ENCODE results near the gene PURB. TPM values are rescaled to one million over a fixed set of nuclear protein-coding genes. Genes with fewer than 3 reads are reported as not detected.
A peak's percentile ranks its signal among the peaks of the same experiment; 100 is the strongest.

PURB gene
- total and polyA plus RNA-seq, 2 experiments from 2014 or later = 3.1 to 27.1 TPM

DNA sequence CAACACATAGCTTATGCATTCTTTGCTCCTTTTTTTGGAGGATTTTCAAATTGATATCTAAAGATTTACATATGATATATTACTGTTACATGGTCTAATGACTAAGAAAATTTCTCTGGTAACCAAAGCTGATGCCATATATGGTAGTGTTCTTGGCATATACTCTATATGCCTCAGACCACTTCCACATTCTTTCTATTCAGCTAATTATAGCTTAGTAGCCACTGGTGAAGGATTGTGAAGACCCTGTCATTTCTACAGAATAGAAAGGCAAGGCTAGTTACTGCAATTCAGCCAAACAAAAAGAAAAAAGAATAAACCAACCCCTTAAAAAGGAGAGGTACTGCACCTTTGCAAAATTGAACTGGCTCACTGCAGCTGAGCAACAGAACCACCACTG, 3.7 kb downstream of the PURB start (continued):
- TF ChIP-seq CREB1 (CRISPR knock-in tag; IDR thresholded peaks at IDR 0.05; ENCODE audit: low read depth) (no peak), CTCF (conservative IDR thresholded peaks at IDR 0.05; ENCODE audit: low read depth in 2 of 2) (no peak), EZH2 (IDR thresholded peaks at IDR 0.05; ENCODE audit: low read depth, unreplicated experiment) (no peak)
- TF ChIP-seq, protein P1, sequence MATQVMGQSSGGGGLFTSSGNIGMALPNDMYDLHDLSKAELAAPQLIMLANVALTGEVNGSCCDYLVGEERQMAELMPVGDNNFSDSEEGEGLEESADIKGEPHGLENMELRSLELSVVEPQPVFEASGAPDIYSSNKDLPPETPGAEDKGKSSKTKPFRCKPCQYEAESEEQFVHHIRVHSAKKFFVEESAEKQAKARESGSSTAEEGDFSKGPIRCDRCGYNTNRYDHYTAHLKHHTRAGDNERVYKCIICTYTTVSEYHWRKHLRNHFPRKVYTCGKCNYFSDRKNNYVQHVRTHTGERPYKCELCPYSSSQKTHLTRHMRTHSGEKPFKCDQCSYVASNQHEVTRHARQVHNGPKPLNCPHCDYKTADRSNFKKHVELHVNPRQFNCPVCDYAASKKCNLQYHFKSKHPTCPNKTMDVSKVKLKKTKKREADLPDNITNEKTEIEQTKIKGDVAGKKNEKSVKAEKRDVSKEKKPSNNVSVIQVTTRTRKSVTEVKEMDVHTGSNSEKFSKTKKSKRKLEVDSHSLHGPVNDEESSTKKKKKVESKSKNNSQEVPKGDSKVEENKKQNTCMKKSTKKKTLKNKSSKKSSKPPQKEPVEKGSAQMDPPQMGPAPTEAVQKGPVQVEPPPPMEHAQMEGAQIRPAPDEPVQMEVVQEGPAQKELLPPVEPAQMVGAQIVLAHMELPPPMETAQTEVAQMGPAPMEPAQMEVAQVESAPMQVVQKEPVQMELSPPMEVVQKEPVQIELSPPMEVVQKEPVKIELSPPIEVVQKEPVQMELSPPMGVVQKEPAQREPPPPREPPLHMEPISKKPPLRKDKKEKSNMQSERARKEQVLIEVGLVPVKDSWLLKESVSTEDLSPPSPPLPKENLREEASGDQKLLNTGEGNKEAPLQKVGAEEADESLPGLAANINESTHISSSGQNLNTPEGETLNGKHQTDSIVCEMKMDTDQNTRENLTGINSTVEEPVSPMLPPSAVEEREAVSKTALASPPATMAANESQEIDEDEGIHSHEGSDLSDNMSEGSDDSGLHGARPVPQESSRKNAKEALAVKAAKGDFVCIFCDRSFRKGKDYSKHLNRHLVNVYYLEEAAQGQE (IDR thresholded peaks at IDR 0.05; ENCODE audit: unreplicated experiment) = no peak

DNA sequence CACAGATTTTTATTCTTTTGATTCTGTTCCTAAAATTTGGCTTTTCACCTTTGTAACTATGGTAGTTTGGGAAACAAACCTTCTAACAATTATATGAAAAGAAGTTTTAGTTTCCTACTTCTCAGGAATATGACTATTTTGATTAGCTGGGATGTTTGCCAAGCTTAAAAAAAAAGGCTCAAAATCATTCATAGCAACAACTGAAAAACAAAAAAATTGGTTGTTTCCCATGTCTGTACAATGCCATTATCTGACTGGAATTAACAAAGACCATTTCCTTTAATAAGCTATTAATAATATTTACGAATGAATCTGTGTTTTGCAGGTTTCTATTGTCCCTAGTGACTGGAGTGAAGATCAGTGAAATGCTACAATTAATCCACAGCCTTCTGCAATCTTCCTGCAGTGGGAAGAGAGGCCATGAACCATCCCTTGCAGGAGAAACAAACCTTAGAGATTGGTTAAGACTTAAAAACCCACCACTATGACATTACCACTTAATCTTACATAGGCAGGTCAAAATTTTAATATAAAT, 4.2 kb downstream of the PURB start:
- H2AFZ ChIP-seq = no peak overlapping the region
- H3K4me3 ChIP-seq = peak overlapping the region; percentile 98
- no peaks in the 10 kb centered on the region for H3K27me3 ChIP-seq (ENCODE audit: insufficient read depth)
- 0 out of 2 replicates have a peak overlapping the region, but pooled peaks have one; percentile 12 for H3K27ac ChIP-seq (ENCODE audit: low read depth)
- peaks cover 11% of the 10 kb centered on the region; the same call in 1 of the 2 replicates for H3F3A ChIP-seq (replicated peaks; ENCODE audit: low read depth)
- Mint-ChIP-seq H3K9me3 (peaks cover 4% of the 10 kb centered on the region; the same call in 1 of the 3 replicates), H3K4me3 (peak overlapping the region; percentile 92), H3K27ac (no peak overlapping the region; the same call in 1 of the 2 replicates), H3K4me1 (peaks cover 32% of the 10 kb centered on the region; the same call in 2 of the 3 replicates), H3K27me3 (ENCODE audit: insufficient read depth, low read depth, poor library complexity) (peaks cover 4% of the 10 kb centered on the region), H3K36me3 (ENCODE audit: low read depth) (peaks cover 24% of the 10 kb centered on the region)
- peaks cover 29% of the 10 kb centered on the region for H4K20me1 ChIP-seq (replicated peaks; ENCODE audit: insufficient read depth)
- ATAC-seq = no peak
- H3K36me3 ChIP-seq (ENCODE audit: insufficient read depth) = peaks cover 5% of the 10 kb centered on the region; the same call in 1 of the 2 replicates
- H3K9me2 ChIP-seq (ENCODE audit: insufficient read depth) = no peaks in the 10 kb centered on the region
- H3K4me1 ChIP-seq (ENCODE audit: insufficient read depth) = peaks cover 27% of the 10 kb centered on the region
- H3K79me2 ChIP-seq (replicated peaks; ENCODE audit: insufficient read depth) = peaks cover 57% of the 10 kb centered on the region
- peak overlapping the region; percentile 85 for H3K4me2 ChIP-seq
- no peak for DNase-seq (ENCODE audit: low spot score)
- no peak for TF ChIP-seq STAT1 (IDR thresholded peaks at IDR 0.05; ENCODE audit: unreplicated experiment)
- TF ChIP-seq CREB1 (CRISPR knock-in tag; IDR thresholded peaks at IDR 0.05; ENCODE audit: low read depth) = no peak
- TF ChIP-seq EZH2phosphoT487 (IDR thresholded peaks at IDR 0.05; ENCODE audit: unreplicated experiment) = no peak
- TF ChIP-seq CTCF (conservative IDR thresholded peaks at IDR 0.05; ENCODE audit: low read depth in 2 of 2) = no peak
- TF ChIP-seq, protein P2, sequence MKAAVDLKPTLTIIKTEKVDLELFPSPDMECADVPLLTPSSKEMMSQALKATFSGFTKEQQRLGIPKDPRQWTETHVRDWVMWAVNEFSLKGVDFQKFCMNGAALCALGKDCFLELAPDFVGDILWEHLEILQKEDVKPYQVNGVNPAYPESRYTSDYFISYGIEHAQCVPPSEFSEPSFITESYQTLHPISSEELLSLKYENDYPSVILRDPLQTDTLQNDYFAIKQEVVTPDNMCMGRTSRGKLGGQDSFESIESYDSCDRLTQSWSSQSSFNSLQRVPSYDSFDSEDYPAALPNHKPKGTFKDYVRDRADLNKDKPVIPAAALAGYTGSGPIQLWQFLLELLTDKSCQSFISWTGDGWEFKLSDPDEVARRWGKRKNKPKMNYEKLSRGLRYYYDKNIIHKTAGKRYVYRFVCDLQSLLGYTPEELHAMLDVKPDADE (IDR thresholded peaks at IDR 0.05) = no peak
- no peak for TF ChIP-seq POLR2AphosphoS5 (IDR thresholded peaks at IDR 0.05; ENCODE audit: low read depth)
- no peak for TF ChIP-seq NANOG (IDR thresholded peaks at IDR 0.05; ENCODE audit: borderline replicate concordance)
- TF ChIP-seq, protein P1 (IDR thresholded peaks at IDR 0.05; ENCODE audit: unreplicated experiment) = no peak

Data from GM23338 (cell line).